Activated CD4-positive, alpha-beta memory T cell treated with anti-CD3 and anti-CD28 coated beads for 36 hours (primary cell): ENCODE measurements around the gene TDG. TPM values are rescaled to one million over a fixed set of nuclear protein-coding genes. Genes with fewer than 3 reads are reported as not detected.
"Not testable (repeated sequence)": the region's sequence is repeated elsewhere in the genome, so short reads cannot be mapped to it uniquely, and the experiment has no call there.

ENCODE experiments used
- CTCF ChIA-PET: fragments of 350-600 bp; sonication (Branson Sonifier 250); formaldehyde crosslinking; loops from one replicate; lab custom pipeline; 2021; ENCODE audit warnings: antibody characterized with exemption, inconsistent platforms; lab: Charles Lee
- POLR2A ChIA-PET: fragments of 350-600 bp; sonication (Branson Sonifier 250); formaldehyde crosslinking; loops from one replicate; lab custom pipeline; 2021; ENCODE audit warnings: antibody characterized with exemption; lab: Charles Lee
- DNase-seq: peaks from one replicate; pipeline ENCODE4 v3.0.0-alpha.2; 2020
- H3K27ac Mint-ChIP-seq: one replicate; pipeline ENCODE4 v1.8.0; 2021; ENCODE audit warnings: mixed read lengths
- H3K27me3 Mint-ChIP-seq: one replicate; pipeline ENCODE4 v1.8.0; 2021; ENCODE audit warnings: mixed read lengths
- H3K36me3 Mint-ChIP-seq: one replicate; pipeline ENCODE4 v1.8.0; 2021; ENCODE audit warnings: mixed read lengths
- H3K4me1 Mint-ChIP-seq: one replicate; pipeline ENCODE4 v1.8.0; 2021; ENCODE audit warnings: low read depth, mixed read lengths
- H3K4me3 Mint-ChIP-seq: one replicate; pipeline ENCODE4 v1.8.0; 2021; ENCODE audit warnings: mild to moderate bottlenecking, mixed read lengths
- H3K9me3 Mint-ChIP-seq: one replicate; pipeline ENCODE4 v1.8.0; 2021; ENCODE audit warnings: mixed read lengths
- intact Hi-C: fragments of 100-400 bp; cut with micrococcal nuclease; formaldehyde crosslinking; loops from one replicate; pipeline ENCODE4 v1.15.1; 2023
- total RNA-seq, 2 experiments: library from RNA; stranded (reverse); gene quantifications; one replicate each; pipeline ENCODE4 v1.2.3, GENCODE V29; 2021

Gene TDG
- total RNA-seq, 2 experiments from 2014 or later: 29.1 to 29.7 TPM

DNA sequence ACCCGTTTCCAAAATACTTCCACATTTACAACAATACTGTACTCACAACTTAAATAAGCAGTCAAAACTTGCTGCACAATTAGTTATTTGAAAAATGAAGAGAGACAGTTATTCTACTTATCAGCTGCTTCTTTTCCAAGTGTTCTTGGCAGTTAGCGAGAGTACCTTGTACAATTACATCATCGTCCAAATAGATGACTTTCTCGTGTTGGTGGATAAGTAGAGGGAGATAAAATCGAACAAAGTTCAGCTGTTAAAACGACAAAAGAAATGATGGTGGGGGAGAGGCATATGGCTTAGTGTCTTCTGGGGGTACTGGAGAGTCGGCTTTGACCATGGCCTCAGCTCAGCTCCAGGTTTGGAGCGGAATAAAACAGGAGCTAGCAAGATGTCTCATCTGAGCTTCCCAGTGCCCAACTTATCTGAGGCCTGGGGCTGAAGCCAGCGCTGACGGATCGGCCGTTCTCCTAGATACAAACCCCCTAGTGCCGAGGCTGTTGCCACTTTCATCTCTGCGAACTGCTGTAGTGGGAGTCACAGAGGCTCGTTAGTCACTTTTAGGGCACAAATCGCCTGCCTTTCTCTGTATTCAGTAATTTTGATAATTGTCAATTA, 31.7 kb downstream of the TDG start:
- intact Hi-C loops: no loop called here
- Mint-ChIP-seq H3K4me1 (peaks cover 2% of the 10 kb centered on the region), H3K27ac (no peak overlapping the region), H3K9me3 (no peaks in the 10 kb centered on the region), H3K27me3 (peaks cover 12% of the 10 kb centered on the region), H3K36me3 (no peaks in the 10 kb centered on the region), H3K4me3 (no peak overlapping the region)
- CTCF ChIA-PET: interaction anchor here (1.3 kb wide), 1 partner anchor 13 kb away, joined by 3 read pairs; no protein-coding TSS in a partner anchor
- POLR2A ChIA-PET: interaction anchor here (0.7 to 1.0 kb wide), 2 partner anchors 57 to 147 kb away, joined by 3 read pairs; no protein-coding TSS in a partner anchor
- no peak for DNase-seq

GRCh38 chr12:103998976-103999375, 33.3 kb downstream of the TDG start:
- ChIA-PET POLR2A (no interaction called here), CTCF (interaction anchor here (1.1 kb wide), 1 partner anchor 110 kb away, joined by 3 read pairs; no protein-coding TSS in a partner anchor)
- H3K27me3 Mint-ChIP-seq: peaks cover 18% of the 10 kb centered on the region

GRCh38 chr12:104000807-104001434, 35.2 kb downstream of the TDG start:
- H3K27ac Mint-ChIP-seq: no peak overlapping the region
- H3K36me3 Mint-ChIP-seq: no peaks in the 10 kb centered on the region
- intact Hi-C loops: no loop called here
- peaks cover 2% of the 10 kb centered on the region for H3K4me1 Mint-ChIP-seq
- CTCF ChIA-PET: no interaction called here
- peaks cover 25% of the 10 kb centered on the region for H3K27me3 Mint-ChIP-seq
- POLR2A ChIA-PET: no interaction called here
- no peak for DNase-seq
- H3K9me3 Mint-ChIP-seq: no peaks in the 10 kb centered on the region
- H3K4me3 Mint-ChIP-seq: no peak overlapping the region

More at GRCh38 chr12:103998976-103999375, 33.3 kb downstream of the TDG start:
- H3K9me3 Mint-ChIP-seq: no peaks in the 10 kb centered on the region
- H3K4me3 Mint-ChIP-seq: no peak overlapping the region
- H3K27ac Mint-ChIP-seq: no peak overlapping the region
- no peak for DNase-seq
- no peaks in the 10 kb centered on the region for H3K36me3 Mint-ChIP-seq
- intact Hi-C loops: no loop called here
- peaks cover 2% of the 10 kb centered on the region for H3K4me1 Mint-ChIP-seq

- DNase-seq: no peak
- no peak overlapping the region for H3K27ac Mint-ChIP-seq
- peaks cover 23% of the 10 kb centered on the region for H3K27me3 Mint-ChIP-seq
- no peaks in the 10 kb centered on the region for H3K9me3 Mint-ChIP-seq
- H3K36me3 Mint-ChIP-seq: no peaks in the 10 kb centered on the region
- H3K4me1 Mint-ChIP-seq: peaks cover 2% of the 10 kb centered on the region
- intact Hi-C loops: no loop called here
- ChIA-PET CTCF (no interaction called here), POLR2A (interaction anchor here (0.6 kb wide), 1 partner anchor 326 kb away, joined by 5 read pairs; no protein-coding TSS in a partner anchor)
- H3K4me3 Mint-ChIP-seq: no peak overlapping the region
Measured at GRCh38 chr12:104002686-104003085, 37.0 kb downstream of the TDG start.

GRCh38 chr12:104003596-104003995, 37.9 kb downstream of the TDG start:
- Mint-ChIP-seq H3K36me3 (peaks cover 2% of the 10 kb centered on the region), H3K4me3 (no peak overlapping the region), H3K9me3 (no peaks in the 10 kb centered on the region), H3K27ac (no peak overlapping the region), H3K4me1 (peaks cover 2% of the 10 kb centered on the region), H3K27me3 (peaks cover 21% of the 10 kb centered on the region)
- ChIA-PET POLR2A (no interaction called here), CTCF (no interaction called here)
- intact Hi-C loops: no loop called here
- no peak for DNase-seq

DNA sequence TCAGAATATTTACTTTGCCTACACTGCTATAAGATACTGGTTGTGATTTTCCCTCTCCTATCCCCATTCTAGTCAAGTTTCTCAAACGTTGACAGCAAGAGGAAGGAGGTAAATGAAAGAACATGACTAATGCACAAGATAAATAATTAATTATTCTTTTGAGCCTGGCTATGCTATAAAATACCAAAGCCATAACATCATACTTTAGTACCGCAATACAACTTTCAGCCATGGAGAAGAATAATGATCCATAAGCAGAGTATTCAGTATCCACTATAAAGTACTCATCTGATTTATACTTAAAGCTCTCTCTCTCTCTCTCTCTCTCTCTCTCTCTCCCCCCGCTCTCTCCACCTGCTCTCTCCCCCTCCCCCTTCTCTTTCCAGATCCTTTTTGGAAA, 41.3 kb downstream of the TDG start:
- Mint-ChIP-seq H3K27ac (no peak overlapping the region), H3K4me1 (no peaks in the 10 kb centered on the region), H3K27me3 (peaks cover 17% of the 10 kb centered on the region), H3K4me3 (no peak overlapping the region), H3K36me3 (peaks cover 2% of the 10 kb centered on the region), H3K9me3 (no peaks in the 10 kb centered on the region)
- DNase-seq: no peak
- ChIA-PET CTCF (interaction anchor here (0.7 kb wide), 1 partner anchor 34 kb away, joined by 5 read pairs; no protein-coding TSS in a partner anchor), POLR2A (no interaction called here)
- intact Hi-C loops: no loop called here

DNA sequence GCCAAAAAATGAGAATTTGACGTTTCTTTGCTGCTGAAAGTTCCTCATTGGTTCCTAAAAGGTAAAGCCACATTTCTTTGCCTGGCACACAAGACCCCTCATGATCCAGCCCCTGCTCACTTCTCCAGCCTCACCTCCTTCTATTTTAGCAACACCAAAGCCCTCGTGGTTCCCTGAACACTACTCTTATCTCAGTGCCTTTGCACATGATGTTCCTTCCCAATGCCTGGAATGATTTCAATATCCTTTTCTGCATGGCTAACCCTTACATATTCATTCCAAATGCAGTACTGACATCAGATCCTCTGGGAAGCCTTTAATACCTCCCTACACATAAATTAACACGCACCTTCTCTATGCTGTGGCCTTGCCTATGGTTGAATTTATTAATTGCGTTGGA, 44.4 kb downstream of the TDG start:
- Mint-ChIP-seq H3K4me3 (no peak overlapping the region), H3K4me1 (no peaks in the 10 kb centered on the region), H3K9me3 (no peaks in the 10 kb centered on the region), H3K36me3 (peaks cover 2% of the 10 kb centered on the region), H3K27ac (no peak overlapping the region), H3K27me3 (peaks cover 6% of the 10 kb centered on the region)
- DNase-seq: no peak
- ChIA-PET CTCF (interaction anchor here (1.0 kb wide), 1 partner anchor 12 kb away, joined by 3 read pairs; no protein-coding TSS in a partner anchor), POLR2A (no interaction called here)
- intact Hi-C loops: no loop called here

DNA sequence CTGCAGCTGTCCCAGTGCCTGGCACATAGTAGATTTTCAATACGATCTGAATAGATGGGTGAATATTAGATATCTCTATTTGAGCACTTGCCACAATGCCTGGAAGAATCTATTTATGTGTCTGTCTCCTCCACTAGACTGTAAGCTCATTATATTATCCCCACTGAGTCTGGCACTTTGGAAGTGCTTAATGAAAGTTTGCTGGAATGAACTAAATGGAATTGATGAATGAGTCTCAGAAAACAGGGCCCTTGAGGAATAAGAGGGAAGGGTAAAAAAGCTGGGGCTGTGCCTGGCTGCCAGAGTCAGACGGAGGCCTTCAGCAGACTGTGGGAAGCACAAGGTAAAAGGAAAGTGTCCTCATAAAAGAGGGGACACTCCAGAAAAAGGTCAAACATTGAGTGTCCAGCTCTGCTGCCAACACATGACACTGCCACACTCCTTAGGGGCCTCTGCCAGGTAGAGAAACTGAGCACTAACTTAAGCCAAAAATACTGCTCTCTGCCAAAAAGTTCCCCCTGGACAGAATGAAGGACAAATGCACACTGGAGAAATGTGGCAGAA, 45.0 kb downstream of the TDG start:
- Mint-ChIP-seq H3K4me3 (no peak overlapping the region), H3K27me3 (peaks cover 4% of the 10 kb centered on the region), H3K36me3 (peaks cover 2% of the 10 kb centered on the region), H3K27ac (no peak overlapping the region), H3K4me1 (no peaks in the 10 kb centered on the region), H3K9me3 (no peaks in the 10 kb centered on the region)
- CTCF ChIA-PET: interaction anchor here (1.0 kb wide), 1 partner anchor 13 kb away, joined by 3 read pairs; no protein-coding TSS in a partner anchor
- DNase-seq: no peak
- POLR2A ChIA-PET: no interaction called here
- intact Hi-C loops: no loop called here

DNA sequence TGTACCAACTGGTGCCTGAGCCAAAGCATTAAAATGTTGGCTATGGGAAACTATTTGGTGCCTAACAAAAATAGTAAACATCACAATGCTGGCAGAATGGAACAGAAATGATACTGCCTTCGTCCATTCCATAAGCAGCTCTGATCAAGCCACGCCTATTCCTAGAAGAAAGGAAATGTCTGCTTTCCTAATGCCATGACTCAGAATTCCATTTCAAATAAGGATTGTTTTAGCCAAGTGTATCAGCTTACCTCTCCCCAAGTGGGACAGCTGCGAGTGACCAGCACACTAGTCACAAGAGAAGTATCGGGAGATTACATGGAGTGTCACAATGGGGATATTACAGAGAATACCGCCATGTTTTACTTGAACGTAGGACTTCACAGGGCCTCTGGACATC, 45.6 kb downstream of the TDG start:
- Mint-ChIP-seq H3K36me3 (peaks cover 2% of the 10 kb centered on the region), H3K9me3 (no peaks in the 10 kb centered on the region), H3K4me3 (no peak overlapping the region), H3K27ac (no peak overlapping the region), H3K27me3 (peaks cover 4% of the 10 kb centered on the region), H3K4me1 (no peaks in the 10 kb centered on the region)
- DNase-seq: no peak
- CTCF ChIA-PET: no interaction called here
- intact Hi-C loops: no loop called here
- POLR2A ChIA-PET: no interaction called here

GRCh38 chr12:104012331-104012730, 46.7 kb downstream of the TDG start:
- POLR2A ChIA-PET: no interaction called here

GRCh38 chr12:104021862-104022261, 56.2 kb downstream of the TDG start:
- H3K9me3 Mint-ChIP-seq, intact Hi-C loops, H3K4me3 Mint-ChIP-seq, H3K27ac Mint-ChIP-seq, POLR2A ChIA-PET, DNase-seq, H3K4me1 Mint-ChIP-seq, H3K36me3 Mint-ChIP-seq, CTCF ChIA-PET: not testable (repeated sequence)
- peaks cover 20% of the 10 kb centered on the region for H3K27me3 Mint-ChIP-seq

More at GRCh38 chr12:104012331-104012730, 46.7 kb downstream of the TDG start:
- no peaks in the 10 kb centered on the region for H3K4me1 Mint-ChIP-seq
- no peak overlapping the region for H3K4me3 Mint-ChIP-seq
- H3K27ac Mint-ChIP-seq: no peak overlapping the region
- H3K36me3 Mint-ChIP-seq: peaks cover 2% of the 10 kb centered on the region
- no peaks in the 10 kb centered on the region for H3K9me3 Mint-ChIP-seq
- no peak for DNase-seq
- CTCF ChIA-PET: no interaction called here
- intact Hi-C loops: no loop called here
- peaks cover 4% of the 10 kb centered on the region for H3K27me3 Mint-ChIP-seq

DNA sequence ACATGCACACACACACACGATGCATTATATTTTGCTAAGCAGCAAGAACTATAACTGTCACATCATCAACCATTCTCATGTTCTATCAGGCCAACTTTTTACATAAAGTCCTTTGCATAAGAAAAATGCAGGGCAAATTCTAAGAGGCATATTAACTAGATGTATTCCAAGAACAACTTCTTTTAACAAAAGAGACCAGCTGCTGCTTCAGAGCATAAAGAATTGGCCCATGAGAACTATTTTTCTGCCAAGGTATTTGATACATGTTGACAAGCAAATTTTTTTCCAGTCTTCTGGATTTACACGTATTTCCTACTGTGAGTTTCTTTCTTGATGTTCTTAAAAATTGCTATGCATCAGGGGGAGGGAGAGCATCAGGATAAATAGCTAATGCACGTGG, 57.1 kb downstream of the TDG start:
- Mint-ChIP-seq H3K27ac (no peak overlapping the region), H3K4me1 (no peaks in the 10 kb centered on the region), H3K36me3 (no peaks in the 10 kb centered on the region), H3K9me3 (no peaks in the 10 kb centered on the region), H3K4me3 (no peak overlapping the region), H3K27me3 (peaks cover 20% of the 10 kb centered on the region)
- no peak for DNase-seq
- ChIA-PET CTCF (interaction anchor here (1.2 kb wide), 1 partner anchor 12 kb away, joined by 4 read pairs; no protein-coding TSS in a partner anchor), POLR2A (no interaction called here)
- intact Hi-C loops: no loop called here
